ENCODE data around the gene DSCAM. TPM values are rescaled to one million over a fixed set of nuclear protein-coding genes. Genes with fewer than 3 reads are reported as not detected.

Gene DSCAM
- total and polyA plus RNA-seq, 3 donors from 2014 or later: 0.70 to 2.3 (median 2.0) TPM

- Histone ChIP-seq H3K4me1 (no peaks in the 10 kb centered on the region), H3K27ac (no peak overlapping the region), H3K36me3 (ENCODE audit: low read depth, missing control alignments) (no peaks in the 10 kb centered on the region), H3K4me3 (no peak overlapping the region), H3K9me3 (no peaks in the 10 kb centered on the region), H3K27me3 (no peaks in the 10 kb centered on the region)
- DNase-seq: no peak
- no peak for TF ChIP-seq CTCF (IDR thresholded peaks at IDR 0.05)
- no peak for TF ChIP-seq POLR2A (IDR thresholded peaks at IDR 0.05)
- intact Hi-C loops (cut with DNase I; ENCODE audit: low total_unique reads): no loop called here
- WGBS, 2 donors: 63 to 93% methylated on average over 1 to 2 of the region's 2 CpGs
These were observed 240.6 kb downstream of the DSCAM start for GRCh38 chr21:40606341-40606740.

- H3K4me1 ChIP-seq: no peaks in the 10 kb centered on the region
- no peak overlapping the region for H3K27ac ChIP-seq
- intact Hi-C loops (cut with DNase I; ENCODE audit: low total_unique reads): no loop called here
- no peak for DNase-seq
- H3K9me3 ChIP-seq: no peaks in the 10 kb centered on the region
- H3K36me3 ChIP-seq (ENCODE audit: low read depth, missing control alignments): no peaks in the 10 kb centered on the region
- 94 to 95% methylated on average over 4 of the region's 4 CpGs for whole genome bisulfite sequencing, 2 donors
- no peak overlapping the region for H3K4me3 ChIP-seq
- TF ChIP-seq CTCF (IDR thresholded peaks at IDR 0.05): no peak
- no peak for TF ChIP-seq POLR2A (IDR thresholded peaks at IDR 0.05)
- H3K27me3 ChIP-seq: no peaks in the 10 kb centered on the region
These were observed 241.9 kb downstream of the DSCAM start for GRCh38 chr21:40605094-40605493.

GRCh38 chr21:40603774-40604173 lies 243.2 kb downstream of the DSCAM start:
- Histone ChIP-seq H3K4me3 (no peak overlapping the region), H3K4me1 (no peaks in the 10 kb centered on the region), H3K27me3 (no peaks in the 10 kb centered on the region), H3K27ac (no peak overlapping the region), H3K36me3 (ENCODE audit: low read depth, missing control alignments) (no peaks in the 10 kb centered on the region), H3K9me3 (no peaks in the 10 kb centered on the region)
- no peak for DNase-seq
- WGBS, 2 donors: 38 to 90% methylated on average over 1 of the region's 1 CpG
- no peak for TF ChIP-seq POLR2A (IDR thresholded peaks at IDR 0.05)
- TF ChIP-seq CTCF (IDR thresholded peaks at IDR 0.05): no peak
- intact Hi-C loops (cut with DNase I; ENCODE audit: low total_unique reads): no loop called here

- TF ChIP-seq POLR2A (IDR thresholded peaks at IDR 0.05) (no peak), CTCF (IDR thresholded peaks at IDR 0.05) (no peak)
- intact Hi-C loops (cut with DNase I; ENCODE audit: low total_unique reads): no loop called here
- Histone ChIP-seq H3K27me3 (no peaks in the 10 kb centered on the region), H3K27ac (no peak overlapping the region), H3K9me3 (no peaks in the 10 kb centered on the region), H3K4me3 (no peak overlapping the region), H3K4me1 (no peaks in the 10 kb centered on the region), H3K36me3 (ENCODE audit: low read depth, missing control alignments) (no peaks in the 10 kb centered on the region)
- DNase-seq: no peak
- 88 to 95% methylated on average over 4 of the region's 4 CpGs for WGBS, 2 donors
These were observed 244.9 kb downstream of the DSCAM start for GRCh38 chr21:40602080-40602479.

GRCh38 chr21:40595806-40596205 lies 251.2 kb downstream of the DSCAM start:
- TF ChIP-seq POLR2A (IDR thresholded peaks at IDR 0.05): no peak
- TF ChIP-seq CTCF (IDR thresholded peaks at IDR 0.05): no peak
- DNase-seq: no peak
- Histone ChIP-seq H3K9me3 (no peaks in the 10 kb centered on the region), H3K27me3 (no peaks in the 10 kb centered on the region), H3K4me3 (no peak overlapping the region), H3K4me1 (no peaks in the 10 kb centered on the region), H3K27ac (no peak overlapping the region), H3K36me3 (ENCODE audit: low read depth, missing control alignments) (no peaks in the 10 kb centered on the region)
- intact Hi-C loops (cut with DNase I; ENCODE audit: low total_unique reads): no loop called here
- 91 to 95% methylated on average over 8 of the region's 8 CpGs for WGBS, 2 donors
